K562 (cell line): ENCODE data around the gene ASCC1. TPM values are rescaled to one million over a fixed set of nuclear protein-coding genes. Genes with fewer than 3 reads are reported as not detected.
A peak's percentile ranks its signal among the peaks of the same experiment; 100 is the strongest.

Experiments
- CREB3 ChIP-seq: fragments of 450-650 bp; conservative IDR thresholded peaks from 2 replicates; pipeline ENCODE4 v1.6.1; 2016; ENCODE audit warnings: missing genetic modification characterization, low read depth, mild to moderate bottlenecking, missing compliant biosample characterization, moderate library complexity
- E2F3 ChIP-seq: fragments of 250-450 bp; sonication (Bioruptor Pico); IDR thresholded peaks from 2 replicates; pipeline ENCODE4 v1.4.0; 2020; ENCODE audit warnings: mild to moderate bottlenecking
- ESRRA ChIP-seq: fragments of 450-650 bp; IDR thresholded peaks from 2 replicates; pipeline ENCODE4 v1.6.1; 2014; ENCODE audit warnings: low read depth, mild to moderate bottlenecking, moderate library complexity, borderline replicate concordance
- KLF10 ChIP-seq: fragments of 250-450 bp; sonication (Bioruptor Pico); IDR thresholded peaks from 2 replicates; pipeline ENCODE4 v1.6.1; 2021; ENCODE audit warnings: matching md5 sums
- NR2C1 ChIP-seq, 2 experiments: fragments of 450-650 bp; IDR thresholded peaks; 2 replicates each; pipeline ENCODE4 v1.6.1; 2017; ENCODE audit warnings: mild to moderate bottlenecking in 2 of 2, antibody characterized with exemption in 1 of 2, inconsistent platforms in 1 of 2, missing compliant biosample characterization in 1 of 2, missing genetic modification characterization in 1 of 2
- SRF ChIP-seq, 2 experiments: fragments of 250-450, 450-650 bp in 1 of 2; sonication (Bioruptor Pico) in 1 of 2; sonication (generic) in 1 of 2; formaldehyde crosslinking; IDR thresholded peaks; 2 replicates each; pipeline versions ENCODE4 v1.5.0 to v1.5.1; 2020 to 2022; ENCODE audit warnings: mild to moderate bottlenecking in 1 of 2, missing genetic modification reagents in 1 of 2
- TAF7 ChIP-seq: fragments of 450-650 bp; IDR thresholded peaks from 2 replicates; pipeline ENCODE4 v1.6.1; 2016; ENCODE audit warnings: missing genetic modification characterization, missing compliant biosample characterization
- TAF9B ChIP-seq: fragments of 450-650 bp; IDR thresholded peaks from 2 replicates; pipeline ENCODE4 v1.6.1; 2018; ENCODE audit warnings: mild to moderate bottlenecking; ENCODE audit not compliant: partially characterized antibody
- ZNF175 ChIP-seq: fragments of 200-800 bp; sonication (Bioruptor generic); IDR thresholded peaks from 2 replicates; pipeline ENCODE4 v1.6.1; 2016; ENCODE audit warnings: low read depth, mild to moderate bottlenecking, missing genetic modification characterization, missing compliant biosample characterization
- ZNF280A ChIP-seq: fragments of 450-650 bp; IDR thresholded peaks from 2 replicates; pipeline ENCODE4 v1.6.1; 2018; ENCODE audit warnings: mild to moderate bottlenecking, low read depth; ENCODE audit not compliant: partially characterized antibody
- ZNF282 ChIP-seq: sonication (generic); formaldehyde crosslinking; IDR thresholded peaks from 2 replicates; pipeline ENCODE4 v1.8.1; 2023; ENCODE audit warnings: missing genetic modification reagents
- ZNF318 ChIP-seq, 2 experiments: fragments of 450-650 bp; IDR thresholded peaks; 2 replicates each; pipeline ENCODE4 v1.6.1; 2016; ENCODE audit warnings: mild to moderate bottlenecking in 2 of 2, borderline replicate concordance in 1 of 2, low read depth in 1 of 2, moderate library complexity in 1 of 2
- ZNF384 ChIP-seq: IDR thresholded peaks from 2 replicates; pipeline ENCODE4 v1.6.1; 2012; ENCODE audit warnings: low read depth, low read length, improper control_type of control experiment
- ZNF696 ChIP-seq: fragments of 250-450 bp; sonication (Bioruptor Pico); conservative IDR thresholded peaks from 2 replicates; pipeline ENCODE4 v1.4.0; 2020; ENCODE audit warnings: mild to moderate bottlenecking, moderate library complexity
- ZNF764 ChIP-seq: fragments of 250-450 bp; sonication (Bioruptor Pico); IDR thresholded peaks from 2 replicates; pipeline ENCODE4 v1.4.0; 2020; ENCODE audit warnings: low read depth, mild to moderate bottlenecking, moderate library complexity
- polyA plus RNA-seq, 8 experiments: library from polyadenylated mRNA; depleted of rRNA in 4 of 8; stranded (reverse) in 5 of 8; unstranded in 3 of 8; fragments of >200 nt; fragmentation: Nextera tagmentation in 2 of 8; fragmentation: Illumina TruSeq in 1 of 8; extraction: Ambion mirVana in 2 of 8; extraction: Trizol in 1 of 8; gene quantifications; 2 replicates each; pipeline versions ENCODE4 v1.2.1 to v1.2.3, GENCODE V29; 2011 to 2014; ENCODE audit warnings: inconsistent platforms in 1 of 8, missing spikeins in 1 of 8
- total RNA-seq, 7 experiments: library from RNA; depleted of rRNA in 6 of 7; stranded (reverse); fragments of >200 nt in 6 of 7; fragmentation: Illumina TruSeq in 2 of 7; extraction: Trizol in 2 of 7; gene quantifications; 2 replicates each; pipeline versions ENCODE4 v1.2.1 to v1.2.3, GENCODE V29; 2011 to 2021; ENCODE audit warnings: low replicate concordance in 1 of 7

Gene ASCC1
- total and polyA plus RNA-seq, 9 of the 15 experiments (the other 6 are each of a cell fraction or from before 2014, with no cell fraction given), result 31.7 to 73.3 (median 52.8) TPM

GRCh38 chr10:72245949-72246525, 30.0 kb upstream of the ASCC1 start (continued):
- TF ChIP-seq CREB3 (tag) (0 out of 2 replicates have a peak, but pooled peaks have one; percentile 50), ZNF318 (IDR thresholded peaks at IDR 0.05; ENCODE audit: borderline replicate concordance in 1 of 2, low read depth in 1 of 2) (no peak), ZNF282 (CRISPR knock-in tag) (no peak), ESRRA (no peak), ZNF764 (CRISPR knock-in tag) (no peak), TAF7 (tag) (no peak), ZNF384 (no peak), NR2C1 (IDR thresholded peaks at IDR 0.05) (no peak), NR2C1 (tag; IDR thresholded peaks at IDR 0.05) (peak; percentile 15; the same call in 1 of the 2 replicates), ZNF280A (no peak), E2F3 (CRISPR knock-in tag) (0 out of 2 replicates have a peak, but pooled peaks have one; percentile 47), KLF10 (CRISPR knock-in tag) (no peak), SRF (CRISPR knock-in tag; IDR thresholded peaks at IDR 0.05) (no peak), ZNF175 (CRISPR knock-in tag) (no peak), ZNF696 (CRISPR knock-in tag) (no peak), TAF9B (no peak)
